GM13976 (cell line): ENCODE results near the gene ADIRF.

Source experiments
- DNase-seq: peaks from one replicate; pipeline ENCODE4 v3.0.0; 2012; ENCODE audit warnings: low spot score
- in situ Hi-C: fragments of 300-500 bp; cut with MboI; formaldehyde crosslinking; loops from one replicate; pipeline ENCODE4 v1.12.0; 2022; ENCODE audit warnings: low sequenced_read_pairs, mixed read lengths, inconsistent platforms; ENCODE audit not compliant: unreplicated experiment
- TF ChIP-seq, protein P1 (sequence below): IDR thresholded peaks from 2 replicates; pipeline ENCODE4 v1.5.1; 2012; ENCODE audit warnings: borderline replicate concordance, mild to moderate bottlenecking; ENCODE audit not compliant: insufficient read depth; ENCODE audit errors: extremely low read depth, missing control alignments, control extremely low read depth

The ADIRF gene

DNA sequence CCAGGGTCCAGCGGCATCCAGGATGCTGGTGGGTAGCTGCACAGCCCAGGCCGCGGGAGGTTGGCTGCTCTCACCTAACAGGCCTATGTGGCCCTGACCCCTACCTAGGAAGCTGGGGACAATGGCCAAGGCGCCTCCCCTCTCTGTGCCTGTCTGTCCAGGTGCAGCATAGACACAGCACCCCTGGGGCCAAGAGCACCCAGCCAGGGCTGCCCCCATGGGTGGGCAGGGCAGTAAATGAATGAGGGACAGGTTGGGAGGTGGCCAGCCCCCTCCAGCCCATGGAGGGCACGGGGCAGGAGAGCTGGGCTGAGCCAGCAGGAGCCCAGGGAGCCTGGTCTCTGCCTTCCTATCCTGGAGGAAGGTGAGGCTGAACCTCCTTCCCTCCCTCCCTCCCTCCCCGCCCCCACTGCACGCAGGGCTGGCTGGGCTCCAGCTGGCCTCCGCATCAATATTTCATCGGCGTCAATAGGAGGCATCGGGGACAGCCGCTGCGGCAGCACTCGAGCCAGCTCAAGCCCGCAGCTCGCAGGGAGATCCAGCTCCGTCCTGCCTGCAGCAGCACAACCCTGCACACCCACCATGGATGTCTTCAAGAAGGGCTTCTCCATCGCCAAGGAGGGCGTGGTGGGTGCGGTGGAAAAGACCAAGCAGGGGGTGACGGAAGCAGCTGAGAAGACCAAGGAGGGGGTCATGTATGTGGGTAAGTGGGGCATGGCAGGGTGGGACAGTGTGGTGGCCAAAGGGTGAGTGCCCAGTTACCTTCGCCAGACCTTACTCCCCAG lies 10.0 kb upstream of the ADIRF start, which contains the start of gene SNCG:
TSS of gene SNCG (plus strand) at position 484 of the 785 bp plus-strand sequence. CDS start at position 583, 99 bp downstream.
- TF ChIP-seq, protein P1, sequence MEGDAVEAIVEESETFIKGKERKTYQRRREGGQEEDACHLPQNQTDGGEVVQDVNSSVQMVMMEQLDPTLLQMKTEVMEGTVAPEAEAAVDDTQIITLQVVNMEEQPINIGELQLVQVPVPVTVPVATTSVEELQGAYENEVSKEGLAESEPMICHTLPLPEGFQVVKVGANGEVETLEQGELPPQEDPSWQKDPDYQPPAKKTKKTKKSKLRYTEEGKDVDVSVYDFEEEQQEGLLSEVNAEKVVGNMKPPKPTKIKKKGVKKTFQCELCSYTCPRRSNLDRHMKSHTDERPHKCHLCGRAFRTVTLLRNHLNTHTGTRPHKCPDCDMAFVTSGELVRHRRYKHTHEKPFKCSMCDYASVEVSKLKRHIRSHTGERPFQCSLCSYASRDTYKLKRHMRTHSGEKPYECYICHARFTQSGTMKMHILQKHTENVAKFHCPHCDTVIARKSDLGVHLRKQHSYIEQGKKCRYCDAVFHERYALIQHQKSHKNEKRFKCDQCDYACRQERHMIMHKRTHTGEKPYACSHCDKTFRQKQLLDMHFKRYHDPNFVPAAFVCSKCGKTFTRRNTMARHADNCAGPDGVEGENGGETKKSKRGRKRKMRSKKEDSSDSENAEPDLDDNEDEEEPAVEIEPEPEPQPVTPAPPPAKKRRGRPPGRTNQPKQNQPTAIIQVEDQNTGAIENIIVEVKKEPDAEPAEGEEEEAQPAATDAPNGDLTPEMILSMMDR, result no peak
- in situ Hi-C loops, result no loop called here
- DNase-seq, result no peak

DNA sequence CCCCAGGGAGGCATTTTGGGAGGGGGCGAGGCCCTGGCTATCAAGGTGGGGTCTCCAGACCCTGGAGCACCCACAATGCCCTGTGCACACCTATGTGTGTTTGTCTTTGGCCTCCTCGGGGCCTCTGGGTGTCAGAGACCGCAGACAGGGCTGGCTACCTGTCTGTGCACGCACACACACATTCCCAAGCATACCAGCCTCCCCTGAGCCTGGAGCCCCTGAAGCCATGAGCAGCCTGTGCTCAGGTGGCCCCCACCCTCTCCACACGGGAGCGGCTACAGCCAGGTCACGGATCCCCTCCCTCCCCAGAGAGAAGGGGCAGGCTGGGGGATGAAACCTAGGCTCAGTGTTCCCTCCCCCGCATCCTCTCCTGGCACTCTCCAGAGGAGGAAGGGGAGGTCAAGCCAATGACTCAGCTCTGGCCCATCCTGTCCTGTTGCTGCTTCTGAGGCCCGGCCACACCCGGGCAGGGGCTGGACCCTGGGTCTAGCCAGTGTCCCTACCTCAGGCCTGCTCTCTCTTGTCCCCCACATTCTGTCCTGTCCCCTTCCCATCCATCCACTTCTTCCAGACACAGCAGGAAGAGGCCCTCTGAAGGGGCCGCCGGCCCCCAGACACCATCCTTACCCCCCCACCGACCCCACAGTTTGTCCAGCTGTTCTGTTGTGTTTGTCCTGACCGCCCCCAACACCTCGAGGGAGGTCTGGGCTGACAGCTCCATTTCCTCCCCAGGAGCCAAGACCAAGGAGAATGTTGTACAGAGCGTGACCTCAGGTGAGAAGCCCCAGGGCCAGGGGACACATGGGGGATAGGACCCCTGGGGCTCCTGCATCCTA lies 9.2 kb upstream of the ADIRF start:
- in situ Hi-C loops, result no loop called here
- TF ChIP-seq, protein P1, result no peak
- no peak for DNase-seq

DNA sequence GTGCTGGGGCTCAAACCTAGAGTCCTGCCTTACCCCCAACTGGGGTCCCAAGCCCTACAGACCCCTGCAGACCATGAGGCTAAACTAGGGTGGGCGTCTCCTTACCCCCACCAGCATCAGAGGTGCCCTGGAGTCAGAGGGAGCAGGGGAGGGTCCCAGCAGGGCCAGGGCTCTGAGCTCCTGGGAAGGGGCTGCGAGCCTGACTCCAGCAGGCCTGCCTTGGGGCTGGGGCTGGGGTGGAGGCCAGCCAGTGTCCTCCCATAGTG lies 8.6 kb upstream of the ADIRF start:
- in situ Hi-C loops, result no loop called here
- TF ChIP-seq, protein P1, result no peak
- no peak for DNase-seq

DNA sequence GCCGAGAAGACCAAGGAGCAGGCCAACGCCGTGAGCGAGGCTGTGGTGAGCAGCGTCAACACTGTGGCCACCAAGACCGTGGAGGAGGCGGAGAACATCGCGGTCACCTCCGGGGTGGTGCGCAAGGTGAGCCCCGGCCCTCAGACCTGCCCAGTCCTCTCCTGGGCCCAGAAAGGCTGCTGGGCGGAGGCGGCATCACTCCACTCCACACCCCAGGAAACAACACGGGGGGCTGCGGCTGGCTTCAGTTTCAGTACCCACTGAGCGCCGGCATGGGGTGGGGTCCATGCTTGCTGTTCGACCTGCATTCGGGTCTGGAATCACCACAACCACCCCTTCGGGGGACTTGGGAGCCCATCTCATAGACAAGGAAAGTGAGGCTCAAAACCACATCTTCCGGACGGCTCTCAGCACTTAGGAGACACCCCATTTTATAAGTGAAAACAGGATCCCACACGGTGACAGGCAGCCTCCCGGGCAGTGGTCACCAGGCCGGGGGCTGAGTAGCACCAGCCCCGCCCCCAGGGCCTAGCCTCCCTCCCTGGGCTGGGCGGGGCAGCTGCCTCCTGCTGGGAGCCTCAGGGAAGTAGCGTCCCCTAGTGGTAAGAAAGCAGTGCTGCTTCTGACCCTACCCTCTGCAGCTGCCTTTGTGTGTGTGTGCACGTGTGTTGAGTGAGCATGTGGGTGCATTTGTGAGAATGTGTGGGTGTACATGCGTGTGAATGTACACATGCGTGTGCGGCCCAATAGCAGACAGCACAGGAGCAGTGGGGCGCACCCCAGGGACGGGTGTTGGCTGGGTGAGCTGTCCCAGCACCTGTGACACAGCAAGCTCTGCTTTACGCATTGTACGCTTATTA lies 8.0 kb upstream of the ADIRF start:
- peak; percentile 88 for DNase-seq
- in situ Hi-C loops, result no loop called here
- TF ChIP-seq, protein P1, result peak; percentile 89

DNA sequence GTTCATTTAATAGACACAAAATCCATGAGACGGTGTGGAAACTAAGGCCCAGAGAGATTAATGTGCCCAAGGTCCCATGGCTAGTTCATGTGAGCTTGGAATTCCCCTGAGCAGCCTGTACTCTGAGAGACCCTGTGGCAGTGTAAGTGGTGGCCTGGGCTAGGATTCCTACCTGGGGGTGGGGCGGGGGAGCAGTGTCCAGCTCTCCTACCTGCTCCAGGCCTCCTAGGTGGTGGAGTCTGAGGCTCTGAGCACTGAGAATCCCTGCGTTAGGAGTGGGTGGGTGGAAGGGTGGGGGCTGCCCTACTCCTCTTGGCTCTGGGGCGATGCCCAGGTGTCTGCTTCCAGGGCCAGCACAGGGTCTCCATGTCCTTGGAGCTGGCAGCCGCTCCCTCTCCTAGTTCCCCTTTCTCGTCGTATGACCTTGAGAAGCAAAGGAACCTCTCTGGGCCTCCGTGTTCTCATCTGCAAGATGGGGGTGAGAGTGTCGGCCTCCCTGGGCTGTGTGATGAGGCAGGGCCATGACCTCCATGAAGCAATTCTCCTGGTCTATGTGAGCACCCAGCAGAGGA lies 7.3 kb upstream of the ADIRF start:
- in situ Hi-C loops, result no loop called here
- TF ChIP-seq, protein P1, result no peak

More for the DNA sequence above, 7.3 kb upstream of the ADIRF start:
- peak; percentile 27 for DNase-seq
